Memory B cell (primary cell): ENCODE data around the gene SSTR5.
"Not testable (repeated sequence)": the region's sequence is repeated elsewhere in the genome, so short reads cannot be mapped to it uniquely, and the experiment has no call there.

Source experiments
- ATAC-seq: fragments of 150-1000 bp; cut with Tn5 transposase; 2 replicates; pipeline ENCODE4 v1.10.0; 2021; ENCODE audit warnings: low read depth, mild to moderate bottlenecking, moderate library complexity
- DNase-seq, 2 donors: peaks; one replicate each; pipeline ENCODE4 v3.0.0; 2022; ENCODE audit warnings: low spot score in 2 of 2
- H3K27ac Mint-ChIP-seq: one replicate; pipeline ENCODE4 v1.8.0; 2022; ENCODE audit warnings: mild to moderate bottlenecking, moderate library complexity, mixed read lengths
- H3K27me3 Mint-ChIP-seq: one replicate; pipeline ENCODE4 v1.8.0; 2022; ENCODE audit warnings: mixed read lengths
- H3K36me3 Mint-ChIP-seq: one replicate; pipeline ENCODE4 v1.8.0; 2022; ENCODE audit warnings: mild to moderate bottlenecking, mixed read lengths
- H3K4me1 Mint-ChIP-seq: one replicate; pipeline ENCODE4 v1.8.0; 2022; ENCODE audit warnings: mixed read lengths
- H3K4me3 Mint-ChIP-seq: one replicate; pipeline ENCODE4 v1.8.0; 2022; ENCODE audit warnings: mild to moderate bottlenecking, moderate library complexity, mixed read lengths
- H3K9me3 Mint-ChIP-seq: one replicate; pipeline ENCODE4 v1.8.0; 2022; ENCODE audit warnings: mixed read lengths

SSTR5 gene

GRCh38 chr16:1079786-1080525 is 7.4 kb downstream of the SSTR5 start:
- Mint-ChIP-seq H3K36me3 (peaks cover 7% of the 10 kb centered on the region), H3K27me3 (peaks cover 20% of the 10 kb centered on the region), H3K4me3 (no peak overlapping the region), H3K4me1 (peaks cover 3% of the 10 kb centered on the region), H3K27ac (no peak overlapping the region), H3K9me3 (peaks cover 4% of the 10 kb centered on the region)
- no peak for DNase-seq
- ATAC-seq: no peak

GRCh38 chr16:1080801-1081733 is 8.5 kb downstream of the SSTR5 start:
- Mint-ChIP-seq H3K27ac (no peak overlapping the region), H3K36me3 (peaks cover 10% of the 10 kb centered on the region), H3K4me3 (no peak overlapping the region), H3K4me1 (peaks cover 3% of the 10 kb centered on the region), H3K27me3 (peaks cover 20% of the 10 kb centered on the region), H3K9me3 (peaks cover 12% of the 10 kb centered on the region)
- ATAC-seq: no peak
- DNase-seq: no peak

GRCh38 chr16:1081734-1082265 is 9.3 kb downstream of the SSTR5 start:
- H3K36me3 Mint-ChIP-seq: peaks cover 6% of the 10 kb centered on the region
- H3K9me3 Mint-ChIP-seq: peaks cover 9% of the 10 kb centered on the region
- ATAC-seq: no peak
- peaks cover 3% of the 10 kb centered on the region for H3K4me1 Mint-ChIP-seq
- no peak for DNase-seq
- H3K4me3 Mint-ChIP-seq: no peak overlapping the region
- H3K27ac Mint-ChIP-seq: no peak overlapping the region
- peaks cover 15% of the 10 kb centered on the region for H3K27me3 Mint-ChIP-seq

GRCh38 chr16:1082266-1082951 is 9.9 kb downstream of the SSTR5 start:
- H3K36me3 Mint-ChIP-seq: peaks cover 6% of the 10 kb centered on the region
- DNase-seq (no peak), ATAC-seq (no peak)
- peaks cover 9% of the 10 kb centered on the region for H3K9me3 Mint-ChIP-seq
- H3K27me3 Mint-ChIP-seq: peaks cover 11% of the 10 kb centered on the region
- peaks cover 3% of the 10 kb centered on the region for H3K4me1 Mint-ChIP-seq
- no peak overlapping the region for H3K27ac Mint-ChIP-seq
- no peak overlapping the region for H3K4me3 Mint-ChIP-seq

- Mint-ChIP-seq H3K9me3 (peaks cover 9% of the 10 kb centered on the region), H3K27ac (no peak overlapping the region), H3K27me3 (peaks cover 11% of the 10 kb centered on the region), H3K4me1 (peaks cover 3% of the 10 kb centered on the region), H3K4me3 (no peak overlapping the region), H3K36me3 (peaks cover 6% of the 10 kb centered on the region)
- ATAC-seq (no peak), DNase-seq (no peak)
Observed at GRCh38 chr16:1082952-1083675, 10.6 kb downstream of the SSTR5 start.

- Mint-ChIP-seq H3K36me3 (peaks cover 6% of the 10 kb centered on the region), H3K4me1 (peaks cover 3% of the 10 kb centered on the region), H3K27ac (no peak overlapping the region), H3K4me3 (no peak overlapping the region), H3K9me3 (peaks cover 9% of the 10 kb centered on the region), H3K27me3 (peaks cover 11% of the 10 kb centered on the region)
- ATAC-seq (no peak), DNase-seq (no peak)
Observed at GRCh38 chr16:1084971-1085370, 12.4 kb downstream of the SSTR5 start.

- H3K9me3 Mint-ChIP-seq, ATAC-seq, H3K4me1 Mint-ChIP-seq, H3K36me3 Mint-ChIP-seq, H3K4me3 Mint-ChIP-seq, DNase-seq, H3K27ac Mint-ChIP-seq: not testable (repeated sequence)
- H3K27me3 Mint-ChIP-seq: peaks cover 11% of the 10 kb centered on the region
Observed at GRCh38 chr16:1086443-1086842, 13.9 kb downstream of the SSTR5 start.

- Mint-ChIP-seq H3K9me3 (peaks cover 11% of the 10 kb centered on the region), H3K4me3 (no peak overlapping the region), H3K36me3 (peaks cover 5% of the 10 kb centered on the region), H3K4me1 (no peaks in the 10 kb centered on the region), H3K27ac (no peak overlapping the region), H3K27me3 (peaks cover 5% of the 10 kb centered on the region)
- ATAC-seq: no peak
- no peak for DNase-seq
Observed at GRCh38 chr16:1088295-1089170, 16.0 kb downstream of the SSTR5 start.

- Mint-ChIP-seq H3K36me3 (peaks cover 5% of the 10 kb centered on the region), H3K4me3 (no peak overlapping the region), H3K9me3 (peaks cover 9% of the 10 kb centered on the region), H3K27ac (no peak overlapping the region), H3K27me3 (no peaks in the 10 kb centered on the region), H3K4me1 (no peaks in the 10 kb centered on the region)
- DNase-seq (no peak), ATAC-seq (no peak)
Observed at GRCh38 chr16:1089439-1089821, 16.9 kb downstream of the SSTR5 start.

- Mint-ChIP-seq H3K4me3 (no peak overlapping the region), H3K27ac (no peak overlapping the region), H3K4me1 (no peaks in the 10 kb centered on the region), H3K9me3 (peaks cover 9% of the 10 kb centered on the region), H3K36me3 (peaks cover 5% of the 10 kb centered on the region), H3K27me3 (no peaks in the 10 kb centered on the region)
- ATAC-seq (no peak), DNase-seq (no peak)
Observed at GRCh38 chr16:1089822-1090619, 17.5 kb downstream of the SSTR5 start.

- no peak for DNase-seq
- Mint-ChIP-seq H3K27me3 (no peaks in the 10 kb centered on the region), H3K9me3 (peaks cover 2% of the 10 kb centered on the region)
Observed at GRCh38 chr16:1090620-1091587, 18.4 kb downstream of the SSTR5 start.

More at GRCh38 chr16:1090620-1091587, 18.4 kb downstream of the SSTR5 start:
- no peak for ATAC-seq
- Mint-ChIP-seq H3K36me3 (peaks cover 2% of the 10 kb centered on the region), H3K4me1 (no peaks in the 10 kb centered on the region), H3K27ac (no peak overlapping the region), H3K4me3 (no peak overlapping the region)
